HG02870 (cell line): ENCODE measurements around the gene EZR.

Experiments used
- ATAC-seq: cut with Tn5 transposase; IDR thresholded peaks from one replicate; pipeline ENCODE4 v1.9.1; 2021; ENCODE audit warnings: mild to moderate bottlenecking, moderate library complexity; ENCODE audit not compliant: unreplicated experiment

The EZR gene

DNA sequence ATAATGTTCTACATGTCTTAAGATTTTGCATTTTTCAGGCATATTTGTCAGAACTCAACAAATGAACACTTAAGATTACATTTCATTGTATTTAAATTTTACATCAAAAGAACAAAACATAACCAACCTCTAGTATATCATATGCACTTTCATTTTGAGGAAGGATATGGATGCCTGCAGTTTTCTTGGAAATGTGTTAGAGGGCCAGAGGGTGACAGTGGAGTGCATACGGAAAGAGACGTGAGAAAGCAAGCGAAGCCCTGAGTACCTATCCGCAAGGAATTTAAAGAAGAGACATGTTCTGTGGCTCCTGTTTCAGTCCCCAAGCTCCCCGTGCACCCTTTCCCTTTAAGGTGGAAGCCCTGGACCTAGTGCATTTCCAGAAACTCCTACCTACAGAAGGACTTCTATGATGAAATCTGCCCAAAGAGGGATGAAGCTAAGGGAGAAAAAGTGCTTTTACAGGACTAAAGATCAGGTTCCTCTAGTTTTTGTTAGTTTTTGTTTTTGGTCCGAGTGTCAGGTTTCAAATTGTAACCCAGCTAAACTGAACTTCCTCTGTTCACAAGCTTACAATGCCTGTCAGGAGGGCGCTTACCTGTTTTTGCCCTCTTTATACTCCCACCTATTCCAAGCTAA lies 38.8 kb downstream of the EZR start:
- ATAC-seq: no peak

GRCh38 chr6:158778005-158778527 lies 41.1 kb downstream of the EZR start:
- no peak for ATAC-seq

DNA sequence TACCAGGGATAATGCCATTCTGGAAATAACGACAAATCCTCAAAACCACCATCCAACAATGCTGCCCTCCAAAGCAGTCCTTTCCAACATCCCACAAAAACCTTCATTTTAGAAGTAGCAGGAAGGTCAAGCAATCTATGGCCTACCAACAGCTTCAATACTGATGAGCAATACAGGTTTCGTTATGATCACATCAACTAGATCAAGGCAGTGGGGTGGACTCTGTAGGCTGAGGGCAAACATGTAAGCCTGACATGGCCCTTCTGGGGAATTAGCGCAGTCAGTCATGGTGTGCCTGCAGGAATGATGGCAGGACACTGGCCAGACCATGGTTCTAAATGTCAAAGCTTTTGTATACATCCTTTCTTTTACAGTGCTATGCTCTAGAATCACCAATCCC lies 41.7 kb downstream of the EZR start:
- ATAC-seq: no peak

DNA sequence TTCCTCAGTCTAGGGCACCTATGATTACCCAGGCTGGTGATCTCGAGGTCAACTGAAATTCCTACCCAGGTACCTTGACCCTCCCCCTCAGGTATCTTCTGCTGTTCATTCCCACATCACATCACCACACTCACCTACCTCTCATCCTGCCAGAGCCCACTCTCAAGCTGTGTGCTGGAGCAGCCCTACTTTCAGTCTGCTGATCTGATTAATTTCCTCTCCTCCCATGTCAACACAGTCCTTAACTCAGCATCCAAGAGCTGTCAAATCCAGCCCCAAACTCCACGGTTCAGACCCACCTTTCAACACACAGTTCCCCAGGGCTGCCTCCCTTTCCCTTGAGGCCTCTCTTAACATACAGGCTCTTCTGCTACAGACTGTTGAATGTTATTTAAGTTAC lies 42.4 kb downstream of the EZR start:
- ATAC-seq: no peak

DNA sequence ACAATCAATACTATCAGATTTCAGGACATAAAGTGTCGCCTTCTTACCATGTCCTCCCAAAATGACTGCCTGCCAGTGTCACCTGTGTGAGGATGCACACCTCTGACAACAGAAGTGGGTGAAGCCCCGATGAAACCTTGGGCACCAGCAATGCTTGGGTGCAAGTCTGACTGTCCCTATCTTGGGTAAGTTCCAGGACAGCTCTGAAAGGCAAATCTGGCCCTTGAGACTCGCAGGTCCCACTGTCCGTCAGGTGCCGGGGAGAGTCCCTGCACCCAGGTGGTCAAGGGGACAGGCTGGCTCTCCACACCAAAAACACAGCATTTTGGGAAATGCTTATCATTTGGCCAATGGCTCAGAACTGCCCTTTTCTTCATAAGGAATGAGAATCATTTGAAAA lies 43.3 kb downstream of the EZR start:
- ATAC-seq: no peak

- no peak for ATAC-seq
Measured at GRCh38 chr6:158774717-158775449, 44.3 kb downstream of the EZR start.

GRCh38 chr6:158773581-158774449 lies 45.4 kb downstream of the EZR start:
- ATAC-seq: no peak

DNA sequence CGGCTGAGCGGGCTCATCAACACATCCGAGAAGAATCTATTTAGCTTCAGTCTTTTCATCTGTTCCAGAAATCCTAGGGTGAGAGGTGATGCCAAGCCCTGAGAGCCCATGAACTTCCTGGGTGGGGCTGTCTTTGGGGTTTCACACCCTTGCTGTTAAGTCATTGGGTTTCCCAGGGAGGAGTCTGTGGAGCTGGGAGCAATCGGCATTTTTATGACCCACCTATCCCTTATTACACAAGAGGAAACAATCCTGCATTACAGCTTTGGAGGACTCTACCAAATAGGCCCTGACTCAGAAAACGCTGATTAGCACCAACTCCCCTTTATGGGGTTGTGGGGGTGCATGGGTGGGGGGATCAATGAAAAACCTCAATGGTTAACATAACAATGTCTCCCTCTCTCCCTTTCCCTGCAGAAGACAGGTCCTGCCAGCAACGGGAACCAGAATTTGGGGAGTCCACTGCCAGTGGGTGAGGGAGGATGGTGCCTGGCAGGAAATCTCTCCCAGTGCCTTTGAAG lies 46.3 kb downstream of the EZR start:
- no peak for ATAC-seq

DNA sequence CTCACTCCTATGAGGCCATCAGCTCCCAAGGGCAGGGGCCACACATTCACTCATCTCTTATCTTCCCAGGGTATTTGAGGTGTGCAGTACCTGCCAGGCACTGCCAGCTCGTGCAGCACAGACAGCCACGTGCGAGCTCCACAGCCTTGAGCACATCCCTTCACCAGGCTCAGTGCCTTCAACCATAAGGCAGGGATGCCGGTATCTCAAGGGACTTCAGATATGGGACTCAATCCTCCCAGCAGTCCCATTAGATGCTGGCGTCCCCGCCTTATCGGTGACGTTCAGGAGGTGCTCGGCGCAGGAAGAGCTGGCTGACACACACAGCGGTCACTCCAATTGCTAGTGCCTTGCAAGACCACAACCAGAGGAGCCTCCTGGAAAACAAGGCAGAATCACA lies 47.0 kb downstream of the EZR start:
- no peak for ATAC-seq

GRCh38 chr6:158771399-158772152 lies 47.6 kb downstream of the EZR start:
- ATAC-seq: no peak

DNA sequence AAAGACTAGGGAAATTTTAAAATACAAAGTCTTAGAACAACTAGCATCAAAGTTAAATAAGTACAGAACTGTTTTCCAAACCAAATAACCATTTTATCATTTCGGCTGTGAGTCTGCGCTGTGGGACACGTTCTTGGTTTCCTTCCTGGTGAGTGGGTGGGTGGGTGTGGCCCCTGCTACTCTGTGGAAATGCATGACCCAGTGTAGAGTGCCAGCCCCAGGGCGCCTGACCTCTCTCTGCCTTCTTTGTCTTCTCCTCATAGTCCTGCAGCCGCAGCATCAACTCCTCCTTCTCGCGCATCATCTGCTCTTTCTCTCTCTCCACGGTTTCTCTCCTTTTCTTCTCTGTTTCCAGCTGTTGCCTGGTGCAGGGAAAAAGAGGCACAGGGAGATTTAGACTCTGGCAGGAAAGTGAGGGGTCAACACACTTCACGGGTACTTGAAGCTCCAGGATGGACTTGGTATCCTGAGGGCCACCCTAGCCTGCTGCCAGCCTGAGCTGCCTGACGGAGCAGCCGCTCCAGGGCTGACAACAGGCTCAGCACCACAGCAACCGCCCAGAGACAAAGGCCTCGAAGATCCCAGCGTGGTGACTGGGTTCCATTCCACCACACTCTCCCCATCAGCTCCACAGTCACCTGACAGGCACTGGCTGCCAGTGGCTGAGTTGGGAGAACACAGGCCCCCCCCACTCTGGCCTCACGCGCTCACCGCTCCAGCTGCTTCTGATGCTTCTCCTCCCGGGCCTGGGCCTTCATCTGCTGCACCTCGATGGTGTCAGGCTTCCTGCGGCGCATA lies 48.4 kb downstream of the EZR start:
- no peak for ATAC-seq

- ATAC-seq: no peak
Measured at GRCh38 chr6:158769771-158770432, 49.3 kb downstream of the EZR start.

- no peak for ATAC-seq
Measured at GRCh38 chr6:158769234-158769770, 49.9 kb downstream of the EZR start.

- no peak for ATAC-seq
Measured at GRCh38 chr6:158768436-158768835, 50.7 kb downstream of the EZR start.

DNA sequence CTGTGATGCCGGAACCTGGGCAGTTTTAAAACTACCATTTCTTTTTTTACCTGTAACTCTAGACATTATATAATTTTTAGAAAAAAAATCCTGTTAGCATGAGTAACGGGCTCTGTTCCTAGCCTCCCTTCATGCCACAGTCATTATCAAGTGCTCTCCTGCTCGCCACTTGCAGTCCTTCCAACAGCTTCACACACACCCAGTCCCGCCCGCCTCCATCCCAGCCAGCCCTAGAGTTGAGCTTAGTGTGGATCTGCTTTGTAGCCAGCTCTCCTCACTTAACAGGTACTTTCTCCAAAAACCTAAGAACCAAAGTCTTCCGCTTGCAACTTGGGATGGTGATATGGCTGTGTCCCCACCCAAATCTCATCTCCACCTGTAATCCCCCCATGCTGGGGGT lies 51.5 kb downstream of the EZR start:
- ATAC-seq: no peak

DNA sequence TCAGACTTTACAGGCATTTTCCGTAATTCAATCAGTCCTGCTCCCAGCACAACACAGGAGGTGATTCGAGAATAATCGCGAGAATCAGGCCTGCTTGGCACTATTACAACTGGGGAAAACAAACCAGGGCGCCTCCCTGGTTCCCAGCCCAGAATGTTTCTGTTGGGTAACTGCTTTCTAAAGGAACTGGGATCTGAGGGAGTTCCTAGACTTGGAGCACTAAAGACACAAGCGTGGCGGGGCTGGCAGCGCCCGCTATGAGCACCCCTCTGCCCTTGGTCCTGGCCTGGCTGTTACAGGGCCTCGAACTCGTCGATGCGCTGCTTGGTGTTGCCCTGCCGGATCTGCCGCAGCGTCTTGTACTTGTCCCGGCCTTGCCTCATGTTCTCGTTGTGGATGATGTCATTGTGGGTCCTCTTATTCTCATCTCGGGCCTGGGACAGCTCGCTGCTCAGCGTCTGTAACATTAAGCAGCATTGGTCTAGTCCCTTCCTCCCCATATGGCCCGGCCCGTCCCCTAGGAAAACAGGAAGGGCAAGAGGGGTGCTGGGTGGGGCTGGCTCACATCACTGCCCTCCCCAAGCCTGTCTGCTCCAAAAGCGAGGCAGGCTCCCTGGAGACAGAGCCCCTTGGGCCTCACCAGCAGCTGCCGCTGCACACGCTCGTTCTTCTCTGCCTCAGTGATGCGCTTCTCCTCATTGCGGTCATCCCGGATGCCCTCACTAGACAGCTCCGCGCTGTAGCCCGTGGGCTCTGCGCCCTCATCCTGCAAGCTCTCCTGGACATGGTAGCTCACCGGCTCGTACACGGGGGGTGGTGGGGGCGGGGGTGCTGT lies 52.3 kb downstream of the EZR start:
- ATAC-seq: no peak

DNA sequence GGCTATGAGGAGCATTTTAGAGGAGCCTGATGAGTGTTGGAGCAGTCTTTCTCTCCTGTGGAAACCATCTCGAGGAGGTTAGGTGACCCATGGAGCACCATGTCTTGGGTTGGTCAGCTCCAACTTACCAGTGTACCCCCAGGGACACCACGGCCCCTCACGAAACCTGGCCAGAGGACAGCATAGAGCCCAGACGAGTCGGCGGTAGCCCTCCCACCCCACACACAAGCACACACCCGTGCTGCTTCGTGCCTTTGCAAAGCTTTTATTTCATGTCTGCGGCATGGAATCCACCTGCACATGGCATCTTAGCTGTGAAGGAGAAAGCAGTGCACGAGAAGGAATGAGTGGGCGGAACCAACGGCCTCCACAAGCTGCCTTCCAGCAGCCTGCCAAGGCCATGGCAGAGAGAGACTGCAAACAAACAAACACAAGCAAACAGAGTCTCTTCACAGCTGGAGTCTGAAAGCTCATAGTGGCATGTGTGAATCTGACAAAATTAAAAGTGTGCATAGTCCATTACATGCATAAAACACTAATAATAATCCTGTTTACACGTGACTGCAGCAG lies 53.6 kb downstream of the EZR start:
- no peak for ATAC-seq

DNA sequence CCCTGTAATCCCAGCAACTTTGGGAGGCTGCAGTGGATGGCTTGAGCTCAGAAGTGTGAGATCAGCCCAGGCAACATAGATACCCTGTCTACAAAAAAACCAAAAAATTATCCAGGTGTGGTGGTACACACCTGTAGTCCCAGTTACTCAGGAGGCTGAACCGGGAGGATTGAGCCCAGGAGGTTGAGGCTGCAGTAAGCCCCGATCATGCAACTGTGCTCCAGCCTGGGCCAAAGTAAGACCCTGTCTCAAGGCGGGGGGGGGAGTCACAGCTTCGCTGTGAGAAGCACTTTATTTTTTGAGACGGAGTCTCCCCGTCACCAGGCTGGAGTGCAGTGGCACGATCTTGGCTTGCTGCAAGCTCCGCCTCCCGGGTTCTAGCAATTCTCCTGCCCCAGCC lies 54.2 kb downstream of the EZR start:
- ATAC-seq: no peak
